Heart left ventricle (tissue), 16 donors: Measurements from ENCODE around the gene RGS6. TPM values are rescaled to one million over a fixed set of nuclear protein-coding genes. Genes with fewer than 3 reads are reported as not detected.

Experiments
- ATAC-seq, 4 donors: fragments of 200-7000 bp; cut with Tn5 transposase; one replicate each; pipeline ENCODE4 v1.9.1; 2020 to 2022; ENCODE audit warnings: moderate library complexity in 4 of 4, mild to moderate bottlenecking in 3 of 4, moderate number of reproducible peaks in 1 of 4
- DNase-seq, 5 donors: peaks; one replicate each; pipeline ENCODE4 v3.0.0-alpha.2; 2020
- H3K27ac ChIP-seq, 12 donors: fragments of 200-600 bp; sonication (generic) in 4 of 12; one replicate each; pipeline versions ENCODE4 v1.5.0 to v1.8.0; 2016 to 2022; ENCODE audit warnings: mild to moderate bottlenecking in 2 of 12
- H3K27me3 ChIP-seq, 9 donors: fragments of 200-600 bp; sonication (generic) in 2 of 9; one replicate each; pipeline versions ENCODE4 v1.5.1 to v1.8.0; 2016 to 2022; ENCODE audit warnings: mild to moderate bottlenecking in 3 of 9
- H3K36me3 ChIP-seq, 9 donors: fragments of 200-600 bp; sonication (generic) in 2 of 9; one replicate each; pipeline versions ENCODE4 v1.5.0 to v1.8.0; 2018 to 2022; ENCODE audit warnings: mild to moderate bottlenecking in 2 of 9
- H3K4me1 ChIP-seq, 12 donors: fragments of 200-600 bp; sonication (generic) in 4 of 12; one replicate each; pipeline versions ENCODE4 v1.5.0 to v1.8.0; 2016 to 2022; ENCODE audit warnings: mild to moderate bottlenecking in 3 of 12
- H3K4me3 ChIP-seq, 12 donors: fragments of 200-600 bp; sonication (generic) in 4 of 12; one replicate each; pipeline versions ENCODE4 v1.5.0 to v1.8.0; 2017 to 2022; ENCODE audit warnings: mild to moderate bottlenecking in 9 of 12, moderate library complexity in 4 of 12
- H3K9me3 ChIP-seq, 12 donors: fragments of 200-600 bp; sonication (generic) in 4 of 12; one replicate each; pipeline versions ENCODE4 v1.5.0 to v1.8.0; 2016 to 2022; ENCODE audit warnings: mild to moderate bottlenecking in 1 of 12
- POLR2A ChIP-seq, 2 donors: fragments of 450-650 bp; IDR thresholded peaks; one replicate each; pipeline ENCODE4 v1.6.1; 2017; ENCODE audit warnings: antibody characterized with exemption in 2 of 2, mild to moderate bottlenecking in 2 of 2, moderate library complexity in 2 of 2
- WGBS, 4 donors: extraction: QIAGEN DNeasy Blood & Tissue Kit in 2 of 4; methylation state at CpG; one replicate each; pipeline versions ENCODE4 v1.1.5 to v1.1.7; 2013 to 2018; 5-methylcytosine and 5-hydroxymethylcytosine counted together
- intact Hi-C, 10 donors: fragments of 100-400 bp; cut with DNase I; formaldehyde crosslinking; loops; one replicate each; pipeline versions ENCODE4 v1.11.1 to v1.14.2; 2022
- polyA plus RNA-seq, 2 donors: library from polyadenylated mRNA; stranded (reverse); fragments of 200-250 nt; gene quantifications; one replicate each; pipeline ENCODE4 v1.2.3, GENCODE V29; 2013
- total RNA-seq, 9 donors: library from RNA; depleted of rRNA in 2 of 9; stranded (reverse); fragments of >200 nt in 2 of 9; fragmentation: NEBNext Ultra II Directional in 3 of 9; extraction: Animal tissue kit (Norgen Biotek cat#: 25700) in 3 of 9; gene quantifications; one replicate each; pipeline versions ENCODE4 v1.1.0 to v1.2.4, GENCODE V29; 2016 to 2023
- TF ChIP-seq, protein P1 (sequence below), 12 donors: fragments of 200-600 bp; sonication (generic) in 4 of 12; IDR thresholded peaks; one replicate each; pipeline versions ENCODE4 v1.5.0 to v1.8.0; 2018 to 2022; ENCODE audit warnings: antibody characterized with exemption in 12 of 12, mild to moderate bottlenecking in 5 of 12
- donor health status: ischemic (EF 13 %, LVEDD 7.1; RV severe dilation, severe dysfunction).
- donor health status: healthy with polysubstance abuse.
- donor health status: DM: no; HTN: yes; CAD: no.
- donor health status: DM: no; HTN: no; CAD: no.
- donor health status: ischemic (EF 25% LVEDD 6.9; RV normal size, moderate dysfunction).
- donor health status: ischemic (EF 25% LVEDD 5.7; RV mildly dilated, moderate dysfunction).
- donor health status: healthy.
- donor health status: DM: yes; HTN: yes; CAD: no.
- donor health status: ischemic (EF 35%, LVEDD 5.7; RV mildly dilated, moderate dysfunction).
- donor health status: nonischemic (EF 11% LVEDD 7.7; RV severe dilation, severe dysfunction).
- donor health status: DM: yes; HTN: yes; CAD: no.
- donor health status: PGD.
- donor health status: ischemic (EF 29% LVEDD 5.4; RV normal size, mild dysfunction).
- donor health status: nonischemic (EF 23%, LVEDD 6.1; RV moderate dilation, normal function).

RGS6 gene
- total and polyA plus RNA-seq, 11 donors: 1.3 to 25.4 (median 15.1) TPM

DNA sequence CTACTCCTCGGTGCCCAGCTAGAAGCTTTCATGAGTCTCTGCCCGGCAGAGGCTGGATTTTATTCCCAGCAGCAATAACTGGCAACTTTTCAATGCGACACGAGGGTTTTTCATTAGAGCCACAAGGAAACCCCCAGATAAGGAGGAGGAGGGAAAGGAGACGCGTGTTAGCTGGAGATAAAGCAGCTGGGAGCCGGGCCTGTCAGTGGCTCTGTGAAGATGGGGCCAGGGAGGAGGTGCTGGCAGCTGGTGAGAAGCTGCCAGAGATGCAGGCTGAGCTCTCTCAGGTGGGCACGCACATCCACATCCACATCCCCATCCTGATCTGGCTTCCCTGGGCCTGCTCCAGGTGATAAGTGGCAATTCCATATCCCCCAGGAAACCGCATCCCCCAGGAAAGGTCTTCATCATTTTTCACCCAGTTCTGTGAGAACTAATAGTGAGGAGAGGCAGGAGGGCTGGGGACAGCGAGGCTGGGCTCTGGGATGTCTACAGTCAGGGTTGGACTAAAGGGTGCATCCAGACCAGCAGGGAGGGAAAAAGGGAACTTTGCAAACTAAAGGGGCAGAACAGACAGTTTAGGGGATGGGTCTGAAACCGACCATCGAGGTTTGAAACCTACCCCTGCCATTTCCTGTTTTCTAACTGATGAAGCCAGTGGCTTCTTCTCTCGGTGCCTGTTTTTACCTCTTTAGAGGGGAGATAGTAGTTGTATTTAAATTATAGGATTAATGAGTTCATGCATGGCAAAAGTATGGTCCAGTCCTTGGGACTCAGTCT is 548.4 kb downstream of the RGS6 start:
- 43 to 51% (median 47%) methylated on average over 13 of the region's 13 CpGs for WGBS, 4 donors
- no peak overlapping the region for H3K4me3 ChIP-seq
- TF ChIP-seq, protein P1, sequence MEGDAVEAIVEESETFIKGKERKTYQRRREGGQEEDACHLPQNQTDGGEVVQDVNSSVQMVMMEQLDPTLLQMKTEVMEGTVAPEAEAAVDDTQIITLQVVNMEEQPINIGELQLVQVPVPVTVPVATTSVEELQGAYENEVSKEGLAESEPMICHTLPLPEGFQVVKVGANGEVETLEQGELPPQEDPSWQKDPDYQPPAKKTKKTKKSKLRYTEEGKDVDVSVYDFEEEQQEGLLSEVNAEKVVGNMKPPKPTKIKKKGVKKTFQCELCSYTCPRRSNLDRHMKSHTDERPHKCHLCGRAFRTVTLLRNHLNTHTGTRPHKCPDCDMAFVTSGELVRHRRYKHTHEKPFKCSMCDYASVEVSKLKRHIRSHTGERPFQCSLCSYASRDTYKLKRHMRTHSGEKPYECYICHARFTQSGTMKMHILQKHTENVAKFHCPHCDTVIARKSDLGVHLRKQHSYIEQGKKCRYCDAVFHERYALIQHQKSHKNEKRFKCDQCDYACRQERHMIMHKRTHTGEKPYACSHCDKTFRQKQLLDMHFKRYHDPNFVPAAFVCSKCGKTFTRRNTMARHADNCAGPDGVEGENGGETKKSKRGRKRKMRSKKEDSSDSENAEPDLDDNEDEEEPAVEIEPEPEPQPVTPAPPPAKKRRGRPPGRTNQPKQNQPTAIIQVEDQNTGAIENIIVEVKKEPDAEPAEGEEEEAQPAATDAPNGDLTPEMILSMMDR (IDR thresholded peaks at IDR 0.05): no peak
- no peak for TF ChIP-seq POLR2A (IDR thresholded peaks at IDR 0.05)
- H3K9me3 ChIP-seq: no peaks in the 10 kb centered on the region
- H3K27ac ChIP-seq: no peak overlapping the region
- ATAC-seq: no peak
- no peaks in the 10 kb centered on the region for H3K27me3 ChIP-seq
- peaks cover 0 to 15% (median 0%) of the 10 kb centered on the region in 12 donors for H3K4me1 ChIP-seq
- intact Hi-C loops: no loop called here
- H3K36me3 ChIP-seq: no peaks in the 10 kb centered on the region
- no peak for DNase-seq

DNA sequence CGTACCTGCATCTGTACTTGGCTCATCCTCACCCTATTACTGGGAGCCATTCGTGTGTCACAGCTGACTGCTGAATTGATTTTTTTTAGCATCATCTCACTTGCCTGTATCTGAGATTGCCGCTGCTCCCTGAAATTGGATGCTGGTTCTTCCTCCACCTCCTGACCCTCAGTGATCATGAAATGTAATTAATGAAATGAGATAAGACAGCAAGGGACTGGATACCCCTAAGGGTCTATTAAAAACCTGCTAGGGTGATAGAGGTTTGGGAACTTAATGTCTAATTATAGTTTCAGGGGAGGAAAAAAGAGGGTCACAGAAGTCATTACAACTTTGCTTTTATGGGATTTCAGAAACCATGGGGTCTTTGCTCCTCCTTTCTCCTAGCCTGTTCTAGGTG is 551.1 kb downstream of the RGS6 start:
- no peak overlapping the region for H3K4me3 ChIP-seq
- H3K36me3 ChIP-seq: no peaks in the 10 kb centered on the region
- no peaks in the 10 kb centered on the region for H3K27me3 ChIP-seq
- DNase-seq: no peak
- no peak for ATAC-seq
- TF ChIP-seq, protein P1 (IDR thresholded peaks at IDR 0.05): no peak
- no peak for TF ChIP-seq POLR2A (IDR thresholded peaks at IDR 0.05)
- WGBS, 4 donors: 86 to 93% (median 90%) methylated on average over 3 of the region's 3 CpGs
- H3K27ac ChIP-seq: no peak overlapping the region
- intact Hi-C loops: no loop called here
- H3K4me1 ChIP-seq: no peaks in the 10 kb centered on the region
- peaks cover 0 to 10% (median 0%) of the 10 kb centered on the region in 12 donors for H3K9me3 ChIP-seq

DNA sequence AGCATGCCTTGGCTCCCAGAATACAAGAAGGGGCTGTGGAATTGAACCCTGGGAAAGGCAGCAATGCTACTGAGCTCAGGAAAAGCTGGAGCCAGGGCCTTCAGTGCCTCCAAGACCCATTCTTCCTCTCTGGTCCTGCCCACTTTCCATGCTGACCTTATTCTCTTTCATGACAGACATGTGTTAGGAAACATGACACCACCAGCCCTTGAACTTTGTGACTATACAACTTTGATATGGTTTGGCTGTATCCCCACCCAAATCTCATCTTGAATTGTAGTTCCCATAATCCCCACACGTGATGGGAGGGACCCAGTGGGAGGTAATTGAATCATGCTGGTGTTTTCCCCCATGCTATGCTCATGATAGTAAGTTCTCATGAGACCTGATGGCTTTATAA is 553.5 kb downstream of the RGS6 start:
- Histone ChIP-seq H3K4me1 (no peaks in the 10 kb centered on the region), H3K27ac (no peak overlapping the region), H3K4me3 (no peak overlapping the region), H3K9me3 (peaks cover 0 to 20% (median 0%) of the 10 kb centered on the region in 12 donors), H3K36me3 (peaks cover 0 to 3% (median 0%) of the 10 kb centered on the region in 9 donors), H3K27me3 (no peaks in the 10 kb centered on the region)
- intact Hi-C loops: no loop called here
- ATAC-seq (no peak), DNase-seq (no peak)
- TF ChIP-seq, protein P1 (IDR thresholded peaks at IDR 0.05): no peak
- TF ChIP-seq POLR2A (IDR thresholded peaks at IDR 0.05): no peak
- WGBS, 4 donors: 63 to 90% (median 75%) methylated on average over 1 of the region's 1 CpG

DNA sequence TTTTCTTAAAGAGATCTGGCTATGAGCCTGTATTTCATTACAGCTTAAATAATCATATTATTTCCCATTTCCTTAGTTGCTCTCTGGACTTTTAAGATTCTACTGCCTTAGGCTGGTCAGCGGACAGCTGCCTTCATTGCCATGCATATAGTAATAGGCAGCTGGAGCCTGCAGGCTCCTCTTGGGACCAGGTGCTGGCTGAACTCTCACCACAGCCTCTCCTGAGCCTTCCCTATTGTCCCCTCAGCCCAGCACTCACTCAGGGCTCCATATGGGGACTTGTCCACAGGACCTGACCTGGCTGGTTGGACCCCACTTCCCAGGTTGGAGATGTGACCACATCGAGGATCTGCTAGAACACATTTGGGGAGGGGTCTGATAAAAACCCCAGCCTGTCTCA is 556.3 kb downstream of the RGS6 start:
- H3K4me1 ChIP-seq: no peaks in the 10 kb centered on the region
- TF ChIP-seq, protein P1 (IDR thresholded peaks at IDR 0.05): no peak
- no peak for TF ChIP-seq POLR2A (IDR thresholded peaks at IDR 0.05)
- intact Hi-C loops: no loop called here
- no peaks in the 10 kb centered on the region for H3K27me3 ChIP-seq
- ATAC-seq (no peak), DNase-seq (no peak)
- peaks cover 0 to 21% (median 0%) of the 10 kb centered on the region in 12 donors for H3K9me3 ChIP-seq
- H3K4me3 ChIP-seq: no peak overlapping the region
- peaks cover 0 to 3% (median 0%) of the 10 kb centered on the region in 9 donors for H3K36me3 ChIP-seq
- no peak overlapping the region for H3K27ac ChIP-seq
- 90 to 100% (median 91%) methylated on average over 2 of the region's 2 CpGs for WGBS, 4 donors
